H9 (cell line): ENCODE measurements around the gene CASK. TPM values are rescaled to one million over a fixed set of nuclear protein-coding genes. Genes with fewer than 3 reads are reported as not detected.

ENCODE experiments used
- DNase-seq: peaks from one replicate; pipeline ENCODE4 v3.0.0-alpha.2; 2017
- H2AFZ ChIP-seq: one replicate; pipeline ENCODE4 v1.6.1; 2013; ENCODE audit warnings: mild to moderate bottlenecking, low read length, control low read depth, moderate library complexity
- H2AK5ac ChIP-seq: 2 replicates; pipeline ENCODE4 v1.6.1; 2013; ENCODE audit warnings: low read length, control low read depth, mixed read lengths; ENCODE audit not compliant: insufficient read length
- H2BK120ac ChIP-seq: one replicate; pipeline ENCODE4 v1.6.1; 2013; ENCODE audit warnings: low read depth, mild to moderate bottlenecking, low read length, control low read depth, inconsistent platforms; ENCODE audit not compliant: poor library complexity, severe bottlenecking
- H2BK12ac ChIP-seq: 2 replicates; pipeline ENCODE4 v1.6.1; 2013; ENCODE audit warnings: low read length, control low read depth, mixed read lengths, low read depth; ENCODE audit not compliant: insufficient read length
- H2BK15ac ChIP-seq: 2 replicates; pipeline ENCODE4 v1.6.1; 2013; ENCODE audit warnings: low read depth, low read length, control low read depth
- H2BK20ac ChIP-seq: one replicate; pipeline ENCODE4 v1.6.1; 2013; ENCODE audit warnings: low read depth, mild to moderate bottlenecking, low read length, control low read depth, inconsistent platforms; ENCODE audit not compliant: poor library complexity, severe bottlenecking
- H2BK5ac ChIP-seq: 2 replicates; pipeline ENCODE4 v1.6.1; 2013; ENCODE audit warnings: low read length, control low read depth, mixed read lengths; ENCODE audit not compliant: insufficient read length
- H3K14ac ChIP-seq: 2 replicates; pipeline ENCODE4 v1.6.1; 2013; ENCODE audit warnings: low read length, control low read depth; ENCODE audit not compliant: insufficient read depth
- H3K18ac ChIP-seq: 2 replicates; pipeline ENCODE4 v1.6.1; 2013; ENCODE audit warnings: low read depth, mild to moderate bottlenecking, mixed read lengths, low read length, control low read depth; ENCODE audit not compliant: insufficient read length
- H3K23ac ChIP-seq: 2 replicates; pipeline ENCODE4 v1.6.1; 2013; ENCODE audit warnings: low read length, control low read depth, mixed read lengths, low read depth; ENCODE audit not compliant: insufficient read length
- H3K23me2 ChIP-seq: 2 replicates; pipeline ENCODE4 v1.6.1; 2013; ENCODE audit warnings: low read depth, mild to moderate bottlenecking, mixed read lengths, low read length, control low read depth; ENCODE audit not compliant: insufficient read length, poor library complexity, severe bottlenecking
- H3K27ac ChIP-seq: 2 replicates; pipeline ENCODE4 v1.5.1; 2013; ENCODE audit warnings: low read length, control low read depth, mixed read lengths, low read depth; ENCODE audit not compliant: insufficient read length
- H3K27me3 ChIP-seq: 2 replicates; pipeline ENCODE4 v1.6.1; 2013; ENCODE audit warnings: low read length, control low read depth, inconsistent platforms; ENCODE audit not compliant: insufficient read depth
- H3K4ac ChIP-seq: 2 replicates; pipeline ENCODE4 v1.6.1; 2013; ENCODE audit warnings: low read depth, mild to moderate bottlenecking, control low read depth, inconsistent platforms, low read length, moderate library complexity
- H3K4me1 ChIP-seq: 2 replicates; pipeline ENCODE4 v1.6.1; 2013; ENCODE audit warnings: low read length, control low read depth, inconsistent platforms; ENCODE audit not compliant: insufficient read depth
- H3K4me2 ChIP-seq: 2 replicates; pipeline ENCODE4 v1.6.1; 2013; ENCODE audit warnings: low read length, control low read depth, mixed read lengths; ENCODE audit not compliant: insufficient read length, insufficient read depth
- H3K56ac ChIP-seq: 2 replicates; pipeline ENCODE4 v1.6.1; 2013; ENCODE audit warnings: low read depth, mild to moderate bottlenecking, mixed read lengths, low read length, control low read depth; ENCODE audit not compliant: insufficient read length
- H3K79me1 ChIP-seq: 2 replicates; pipeline ENCODE4 v1.6.1; 2013; ENCODE audit warnings: low read depth, mild to moderate bottlenecking, moderate library complexity, low read length, control low read depth, inconsistent platforms; ENCODE audit not compliant: insufficient read depth, poor library complexity, severe bottlenecking
- H3K79me2 ChIP-seq: 2 replicates; pipeline ENCODE4 v1.6.1; 2013; ENCODE audit warnings: low read length, control low read depth, inconsistent platforms; ENCODE audit not compliant: insufficient read depth
- H3K9ac ChIP-seq: 2 replicates; pipeline ENCODE4 v1.6.1; 2013; ENCODE audit warnings: low read length, control low read depth, mixed read lengths; ENCODE audit not compliant: insufficient read length; ENCODE audit errors: extremely low read depth
- H3K9me3 ChIP-seq: one replicate; pipeline ENCODE4 v1.6.1; 2013; ENCODE audit warnings: low read depth, low read length, inconsistent platforms; ENCODE audit not compliant: control insufficient read depth
- H3T11ph ChIP-seq: one replicate; pipeline ENCODE4 v1.6.1; 2013; ENCODE audit warnings: mild to moderate bottlenecking, low read length, control low read depth, inconsistent platforms
- H4K20me1 ChIP-seq: one replicate; pipeline ENCODE4 v1.6.1; 2013; ENCODE audit not compliant: control insufficient read depth, insufficient read length, insufficient read depth
- H4K5ac ChIP-seq: 2 replicates; pipeline ENCODE4 v1.6.1; 2013; ENCODE audit warnings: low read depth, mild to moderate bottlenecking, mixed read lengths, low read length, control low read depth; ENCODE audit not compliant: insufficient read length
- H4K8ac ChIP-seq: replicated peaks from 2 replicates; pipeline ENCODE4 v1.6.1; 2013; ENCODE audit warnings: low read length, control low read depth, mixed read lengths, low read depth; ENCODE audit not compliant: insufficient read length
- H4K91ac ChIP-seq: 2 replicates; pipeline ENCODE4 v1.6.1; 2013; ENCODE audit warnings: low read depth, mild to moderate bottlenecking, moderate library complexity, mixed read lengths, low read length, control low read depth; ENCODE audit not compliant: insufficient read length
- H3K27ac Mint-ChIP-seq, 3 experiments: 2 replicates in 2 of 3; 3 replicates in 1 of 3; pipeline ENCODE4 v1.8.0; 2020 to 2021; ENCODE audit warnings: mixed read lengths in 3 of 3, mild to moderate bottlenecking in 1 of 3, moderate library complexity in 1 of 3
- H3K27me3 Mint-ChIP-seq: 2 replicates; pipeline ENCODE4 v1.8.0; 2021; ENCODE audit warnings: low read depth, mild to moderate bottlenecking, moderate library complexity, mixed read lengths
- H3K36me3 Mint-ChIP-seq, 3 experiments: 2 replicates in 2 of 3; 3 replicates in 1 of 3; pipeline ENCODE4 v1.8.0; 2020 to 2021; ENCODE audit warnings: low read depth in 3 of 3, mixed read lengths in 3 of 3; ENCODE audit not compliant: insufficient read depth in 1 of 3
- H3K4me1 Mint-ChIP-seq, 2 experiments: 2 replicates each; pipeline ENCODE4 v1.8.0; 2020; ENCODE audit warnings: mixed read lengths in 2 of 2
- H3K4me3 Mint-ChIP-seq, 2 experiments: 2 replicates in 1 of 2; 3 replicates in 1 of 2; pipeline ENCODE4 v1.8.0; 2020 to 2021; ENCODE audit warnings: mild to moderate bottlenecking in 2 of 2, mixed read lengths in 2 of 2, moderate library complexity in 1 of 2
- H3K9me3 Mint-ChIP-seq, 2 experiments: 2 replicates in 1 of 2; 3 replicates in 1 of 2; pipeline ENCODE4 v1.8.0; 2020; ENCODE audit warnings: mild to moderate bottlenecking in 2 of 2, mixed read lengths in 2 of 2, moderate library complexity in 1 of 2
- CTCF ChIP-seq: fragments of 200-600 bp; sonication (generic); conservative IDR thresholded peaks from 3 replicates; pipeline ENCODE4 v1.8.0; 2021; ENCODE audit warnings: antibody characterized with exemption, mild to moderate bottlenecking
- total RNA-seq: library from RNA; stranded (reverse); gene quantifications from 2 replicates; pipeline ENCODE4 v1.2.1, GENCODE V29; 2021

The CASK gene
- total RNA-seq, 1 experiment from 2014 or later = 44.1 TPM

GRCh38 chrX:41530085-41530484 is 393.3 kb downstream of the CASK start:
- no peak overlapping the region for H2AFZ ChIP-seq
- H2AK5ac ChIP-seq = no peak overlapping the region
- H3K9ac ChIP-seq = no peak overlapping the region
- no peak overlapping the region for H2BK12ac ChIP-seq
- Mint-ChIP-seq H3K27me3 (no peaks in the 10 kb centered on the region), H3K4me1 (peaks cover 8% of the 10 kb centered on the region in 2 experiments), H3K4me3 (no peak overlapping the region), H3K9me3 (peaks cover 52 to 54% of the 10 kb centered on the region in 2 experiments), H3K27ac (no peak overlapping the region), H3K36me3 (peaks cover 15 to 32% (median 20%) of the 10 kb centered on the region in 3 experiments)
- H3K27ac ChIP-seq = no peak overlapping the region
- DNase-seq = no peak
- H3K4me2 ChIP-seq = no peak overlapping the region
- no peak overlapping the region for H2BK5ac ChIP-seq
- H2BK20ac ChIP-seq = no peak overlapping the region
- no peak overlapping the region for H3K18ac ChIP-seq
- no peaks in the 10 kb centered on the region for H4K20me1 ChIP-seq
- H4K5ac ChIP-seq = no peak overlapping the region
- no peak overlapping the region for H4K91ac ChIP-seq
- no peaks in the 10 kb centered on the region for H3K23me2 ChIP-seq
- H2BK15ac ChIP-seq = no peak overlapping the region
- no peaks in the 10 kb centered on the region for H3K4me1 ChIP-seq
- H4K8ac ChIP-seq = no peak overlapping the region
- no peak overlapping the region for H2BK120ac ChIP-seq
- H3T11ph ChIP-seq = no peak overlapping the region
- no peak overlapping the region for H3K14ac ChIP-seq
- TF ChIP-seq CTCF = no peak
- no peaks in the 10 kb centered on the region for H3K79me2 ChIP-seq
- H3K9me3 ChIP-seq = no peaks in the 10 kb centered on the region
- H3K79me1 ChIP-seq = no peaks in the 10 kb centered on the region
- H3K23ac ChIP-seq = no peak overlapping the region
- no peaks in the 10 kb centered on the region for H3K27me3 ChIP-seq
- no peak overlapping the region for H3K56ac ChIP-seq
- H3K4ac ChIP-seq = no peak overlapping the region
